Stimulated activated CD8-positive, alpha-beta memory T cell treated with anti-CD3 and anti-CD28 coated beads, Interleukin-7, amount 100 ng/mL, for 24 hours (primary cell): ENCODE data around the gene SLC15A3.

Experiments
- DNase-seq: peaks from one replicate; pipeline ENCODE4 v3.0.0-alpha.2; 2020; ENCODE audit warnings: low read depth

SLC15A3 gene

GRCh38 chr11:60951904-60952741 is at the start of gene SLC15A3:
TSS of gene SLC15A3 (minus strand) at chr11:60952176. CDS start at chr11:60951551, 625 bp downstream.
- no peak for DNase-seq

- DNase-seq: no peak
Observed at GRCh38 chr11:61000426-61000825, 48.5 kb upstream of the SLC15A3 start.

- no peak for DNase-seq
Observed at GRCh38 chr11:60996381-60997138, 44.6 kb upstream of the SLC15A3 start.

- DNase-seq: no peak
Observed at GRCh38 chr11:60995798-60996197, 43.8 kb upstream of the SLC15A3 start.

GRCh38 chr11:60994541-60995080 is 42.6 kb upstream of the SLC15A3 start:
- no peak for DNase-seq

GRCh38 chr11:60993615-60994014 is 41.6 kb upstream of the SLC15A3 start:
- DNase-seq: no peak

- no peak for DNase-seq
Observed at GRCh38 chr11:60992842-60993409, 41.0 kb upstream of the SLC15A3 start.

- DNase-seq: no peak
Observed at GRCh38 chr11:60991457-60991856, 39.5 kb upstream of the SLC15A3 start.

- DNase-seq: no peak
Observed at GRCh38 chr11:60989093-60989650, 37.2 kb upstream of the SLC15A3 start.

GRCh38 chr11:60988658-60989057 is 36.7 kb upstream of the SLC15A3 start:
- DNase-seq: no peak

GRCh38 chr11:60987577-60988277 is 35.8 kb upstream of the SLC15A3 start:
- no peak for DNase-seq

- DNase-seq: peak; percentile 59
Observed at GRCh38 chr11:60985991-60986915, 34.3 kb upstream of the SLC15A3 start.

- no peak for DNase-seq
Observed at GRCh38 chr11:60985501-60985900, 33.5 kb upstream of the SLC15A3 start.

GRCh38 chr11:60984636-60985035 is 32.7 kb upstream of the SLC15A3 start:
- no peak for DNase-seq

- DNase-seq: no peak
Observed at GRCh38 chr11:60984149-60984548, 32.2 kb upstream of the SLC15A3 start.

GRCh38 chr11:60982184-60982583 is 30.2 kb upstream of the SLC15A3 start:
- DNase-seq: no peak

GRCh38 chr11:60981515-60981914 is 29.5 kb upstream of the SLC15A3 start:
- DNase-seq: no peak

GRCh38 chr11:60978546-60979380 is 26.8 kb upstream of the SLC15A3 start:
- DNase-seq: peak; percentile 44

- DNase-seq: no peak
Observed at GRCh38 chr11:60977836-60978235, 25.9 kb upstream of the SLC15A3 start.

GRCh38 chr11:60977224-60977623 is 25.2 kb upstream of the SLC15A3 start:
- DNase-seq: no peak
